Measurements from ENCODE around the gene CSNK2A1. TPM values are rescaled to one million over a fixed set of nuclear protein-coding genes. Genes with fewer than 3 reads are reported as not detected.

Gene CSNK2A1
- polyA plus RNA-seq, 1 donor = 107 TPM

DNA sequence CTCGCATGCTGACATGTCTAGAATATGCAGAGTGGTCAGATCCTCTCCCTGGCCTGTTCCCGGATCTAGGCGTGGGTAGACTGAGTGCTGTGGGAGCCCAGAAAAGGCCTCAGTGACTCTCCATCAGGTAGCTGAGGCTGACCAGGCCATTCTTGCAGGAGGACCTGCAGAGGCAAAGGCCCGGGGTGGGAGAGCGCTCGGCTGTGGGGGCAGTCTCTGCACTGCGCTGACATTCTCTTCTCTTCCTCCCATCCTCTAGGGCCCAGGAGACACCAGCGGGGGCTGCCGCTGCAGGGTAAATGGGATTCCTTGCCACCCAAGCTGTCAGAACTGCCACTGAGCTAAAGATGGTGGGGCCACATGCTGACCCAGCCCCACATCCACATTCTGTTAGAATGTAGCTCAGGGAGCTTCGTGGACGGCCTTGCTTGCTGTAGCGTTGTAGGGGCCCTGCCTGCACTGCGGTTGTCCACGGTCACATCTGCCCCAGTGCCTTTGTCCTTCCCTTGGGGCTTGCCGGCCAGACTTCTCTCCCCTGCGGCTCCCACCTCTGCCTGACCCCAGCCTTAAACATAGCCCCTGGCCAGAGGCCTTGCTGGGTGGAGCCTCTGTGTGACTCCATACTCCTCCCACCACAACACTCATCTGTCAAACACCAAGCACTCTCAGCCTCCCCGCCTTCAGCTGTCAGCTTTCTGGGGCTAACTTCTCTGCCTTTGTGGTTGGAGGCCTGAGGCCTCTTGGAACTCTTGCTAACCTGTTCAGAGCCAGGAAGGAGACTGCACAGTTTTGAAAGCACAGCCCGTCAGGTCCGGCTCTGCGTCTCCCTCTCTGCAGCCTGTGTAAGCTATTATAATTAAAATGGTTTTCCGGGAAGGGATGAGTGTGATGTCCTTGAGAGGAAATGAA, 113.2 kb downstream of the CSNK2A1 start:
- no peak for DNase-seq (ENCODE audit: low read depth)

DNA sequence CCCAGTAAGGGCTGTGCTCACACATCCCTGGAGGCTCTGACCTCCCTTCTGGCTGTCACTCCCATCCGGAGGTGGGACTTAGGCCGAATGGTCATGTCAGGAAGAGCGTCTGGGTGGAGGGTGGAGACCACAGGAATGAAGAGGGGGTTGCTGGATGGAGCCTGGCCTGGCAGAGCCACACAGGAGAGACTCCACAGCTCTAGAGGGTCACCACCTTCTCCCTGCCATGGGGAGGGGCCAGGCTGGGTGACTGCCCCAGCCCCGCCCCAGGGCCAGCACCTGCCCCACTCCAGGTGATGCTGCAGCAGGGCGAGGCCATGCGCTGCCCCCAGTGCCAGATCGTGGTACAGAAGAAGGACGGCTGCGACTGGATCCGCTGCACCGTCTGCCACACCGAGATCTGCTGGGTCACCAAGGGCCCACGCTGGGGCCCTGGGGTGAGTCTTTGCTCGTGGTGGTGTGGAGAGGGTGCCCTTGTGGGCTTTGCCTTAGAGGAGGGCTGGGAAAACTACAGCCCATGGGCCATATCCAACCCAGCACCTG, 114.9 kb downstream of the CSNK2A1 start:
- DNase-seq (ENCODE audit: low read depth) = no peak

DNA sequence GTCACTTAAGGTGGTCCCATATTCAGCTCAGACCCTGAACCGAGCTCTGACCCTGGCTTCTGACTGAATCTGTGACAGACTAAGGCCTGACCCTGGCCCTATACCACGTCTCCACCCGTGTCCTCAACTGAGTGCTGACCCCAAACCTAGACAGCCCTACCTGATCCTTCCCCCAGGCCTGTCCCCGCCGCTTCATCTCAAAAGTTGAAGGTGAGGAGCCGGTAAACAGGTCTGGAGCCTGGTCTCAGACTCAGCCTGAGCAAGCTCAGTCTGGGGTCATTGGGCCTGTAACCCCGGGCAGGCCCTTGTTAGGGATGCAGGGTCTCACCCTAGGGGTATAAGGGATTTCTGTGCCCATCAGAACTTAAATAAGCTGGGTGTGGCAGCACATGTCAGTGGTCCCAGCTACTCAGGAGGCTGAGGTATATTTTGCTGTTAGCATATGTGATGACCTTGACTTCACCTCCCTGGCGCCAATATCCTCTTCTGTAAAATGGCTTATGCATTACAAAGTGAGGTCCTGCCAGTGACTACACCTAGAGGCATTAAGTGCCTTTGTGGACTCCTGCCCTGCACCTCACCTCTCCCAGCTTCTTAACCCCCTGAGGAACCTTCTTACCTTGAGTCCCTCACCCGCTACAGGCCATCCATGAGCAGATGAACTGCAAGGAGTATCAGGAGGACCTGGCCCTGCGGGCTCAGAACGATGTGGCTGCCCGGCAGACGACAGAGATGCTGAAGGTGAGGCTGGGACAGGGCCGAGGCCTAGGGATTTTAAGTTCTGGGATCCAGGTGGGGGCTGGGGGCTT, 115.5 kb downstream of the CSNK2A1 start:
- no peak for DNase-seq (ENCODE audit: low read depth)

DNA sequence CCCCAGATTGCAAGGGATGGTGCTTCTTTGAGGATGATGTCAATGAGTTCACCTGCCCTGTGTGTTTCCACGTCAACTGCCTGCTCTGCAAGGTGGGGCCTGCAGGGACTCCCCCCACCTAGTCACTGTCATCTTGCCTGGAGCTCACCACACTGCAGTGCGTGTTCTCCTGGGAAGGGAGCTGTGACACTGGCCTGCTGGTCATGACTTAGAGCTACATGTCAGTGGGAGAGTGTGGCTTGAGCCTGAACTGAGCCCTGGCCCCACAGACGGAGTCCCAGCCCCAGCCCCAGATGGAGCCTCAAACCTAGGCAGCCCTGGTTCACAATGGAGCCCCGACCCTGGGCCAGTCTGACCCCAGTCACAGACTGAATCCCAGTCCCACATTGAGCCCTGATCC, 116.2 kb downstream of the CSNK2A1 start:
- no peak for DNase-seq (ENCODE audit: low read depth)

DNA sequence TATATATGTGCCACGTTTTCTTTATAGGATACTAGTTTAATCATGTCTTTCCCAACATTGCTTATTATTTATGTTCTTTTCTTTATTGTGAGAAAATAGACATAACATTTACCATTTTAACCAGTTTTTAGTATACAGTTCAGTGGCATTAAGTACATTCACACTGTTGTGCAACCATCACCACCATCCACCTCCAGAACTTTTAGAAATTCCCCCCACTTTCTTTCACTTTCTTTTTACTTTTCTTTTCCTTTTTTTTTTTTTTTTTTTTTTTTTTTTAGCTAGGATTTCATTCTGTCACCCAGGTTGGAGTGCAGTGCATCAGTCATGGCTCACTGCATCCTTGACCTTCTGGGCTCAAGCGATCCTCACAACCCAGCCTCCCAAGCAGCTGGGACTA, 117.0 kb downstream of the CSNK2A1 start:
- no peak for DNase-seq (ENCODE audit: low read depth)

Other genes with a start within 250 kb of the CSNK2A1 start
- gene ZCCHC3, start 246.2 kb downstream of the CSNK2A1 start, polyA plus RNA-seq (ENCODE audit: insufficient read length) = 27.1 TPM
- gene SOX12, start 218.2 kb downstream of the CSNK2A1 start, polyA plus RNA-seq (ENCODE audit: insufficient read length) = 24.1 TPM
- gene NRSN2, start 196.7 kb downstream of the CSNK2A1 start, polyA plus RNA-seq (ENCODE audit: insufficient read length) = 24.4 TPM
- gene TRIB3, start 163.0 kb downstream of the CSNK2A1 start, polyA plus RNA-seq (ENCODE audit: insufficient read length) = 2.9 TPM
- gene RBCK1, start 135.5 kb downstream of the CSNK2A1 start, polyA plus RNA-seq (ENCODE audit: insufficient read length) = 48.3 TPM
- gene TBC1D20, start 81.3 kb downstream of the CSNK2A1 start, polyA plus RNA-seq (ENCODE audit: insufficient read length) = 28.8 TPM
- 5.3 TPM for gene TCF15, start 66.5 kb upstream of the CSNK2A1 start, polyA plus RNA-seq (ENCODE audit: insufficient read length)
- 8.2 TPM for gene SRXN1, start 109.4 kb upstream of the CSNK2A1 start, polyA plus RNA-seq (ENCODE audit: insufficient read length)
- not detected for gene SCRT2, start 132.0 kb upstream of the CSNK2A1 start, polyA plus RNA-seq (ENCODE audit: insufficient read length)
- 0.24 TPM for gene SLC52A3, start 224.7 kb upstream of the CSNK2A1 start, polyA plus RNA-seq (ENCODE audit: insufficient read length)

All from forelimb muscle (tissue), 1 donor.